ENCODE data around the gene NAV3.

DNA sequence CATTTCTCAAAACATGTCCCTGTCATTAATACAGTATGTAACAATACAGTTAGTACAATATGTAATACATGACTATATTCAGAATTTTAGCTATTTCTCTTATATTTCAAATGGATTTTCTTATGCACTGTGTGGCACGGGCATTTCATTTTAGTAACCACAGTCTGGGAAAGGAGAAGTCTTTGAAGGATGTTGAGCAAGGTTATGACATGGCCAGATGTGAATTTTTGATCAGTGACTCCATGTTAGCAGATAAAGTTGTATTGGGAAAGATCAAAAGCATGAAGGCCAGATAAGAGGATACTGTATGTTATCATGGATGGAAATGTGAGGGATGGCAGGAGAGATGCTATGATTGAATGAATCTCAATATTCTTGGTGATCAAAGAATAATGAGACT lies 285.2 kb downstream of the NAV3 start:
- TF ChIP-seq, protein P1, sequence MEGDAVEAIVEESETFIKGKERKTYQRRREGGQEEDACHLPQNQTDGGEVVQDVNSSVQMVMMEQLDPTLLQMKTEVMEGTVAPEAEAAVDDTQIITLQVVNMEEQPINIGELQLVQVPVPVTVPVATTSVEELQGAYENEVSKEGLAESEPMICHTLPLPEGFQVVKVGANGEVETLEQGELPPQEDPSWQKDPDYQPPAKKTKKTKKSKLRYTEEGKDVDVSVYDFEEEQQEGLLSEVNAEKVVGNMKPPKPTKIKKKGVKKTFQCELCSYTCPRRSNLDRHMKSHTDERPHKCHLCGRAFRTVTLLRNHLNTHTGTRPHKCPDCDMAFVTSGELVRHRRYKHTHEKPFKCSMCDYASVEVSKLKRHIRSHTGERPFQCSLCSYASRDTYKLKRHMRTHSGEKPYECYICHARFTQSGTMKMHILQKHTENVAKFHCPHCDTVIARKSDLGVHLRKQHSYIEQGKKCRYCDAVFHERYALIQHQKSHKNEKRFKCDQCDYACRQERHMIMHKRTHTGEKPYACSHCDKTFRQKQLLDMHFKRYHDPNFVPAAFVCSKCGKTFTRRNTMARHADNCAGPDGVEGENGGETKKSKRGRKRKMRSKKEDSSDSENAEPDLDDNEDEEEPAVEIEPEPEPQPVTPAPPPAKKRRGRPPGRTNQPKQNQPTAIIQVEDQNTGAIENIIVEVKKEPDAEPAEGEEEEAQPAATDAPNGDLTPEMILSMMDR (IDR thresholded peaks at IDR 0.05; ENCODE audit: low read depth, low read length, poor library complexity, severe bottlenecking), result no peak
- no peak for TF ChIP-seq EZH2phosphoT487 (IDR thresholded peaks at IDR 0.05; ENCODE audit: borderline replicate concordance, low read length)
